OCI-M1 (cell line): ENCODE results near the gene CACNA1C.

ENCODE experiments used
- DNase-seq: peaks from one replicate; lab custom pipeline; 2025; lab: John Stamatoyannopoulos, UW

Gene CACNA1C

DNA sequence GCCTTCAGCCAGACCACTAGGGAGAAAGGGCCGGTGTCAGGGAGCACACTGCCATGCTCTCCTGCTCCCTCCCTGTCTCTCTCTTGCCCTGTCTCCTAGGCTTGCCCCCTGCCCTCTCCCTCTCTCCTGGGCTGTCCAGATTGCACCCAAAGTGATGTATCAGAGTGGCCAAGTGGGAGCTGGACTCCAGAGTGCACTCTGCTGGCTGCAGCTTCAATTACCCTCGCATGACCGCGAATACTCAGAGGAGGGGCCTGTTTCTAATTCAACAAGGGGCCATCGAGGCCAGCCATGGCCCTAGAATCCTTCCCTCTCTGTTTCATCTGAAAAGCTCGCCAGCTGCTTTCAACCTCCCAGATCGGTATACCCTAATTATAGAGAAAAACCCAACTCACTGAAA lies 535.6 kb downstream of the CACNA1C start:
- DNase-seq = no peak

- no peak for DNase-seq
Observed at GRCh38 chr12:2589381-2589780, 536.6 kb downstream of the CACNA1C start.

DNA sequence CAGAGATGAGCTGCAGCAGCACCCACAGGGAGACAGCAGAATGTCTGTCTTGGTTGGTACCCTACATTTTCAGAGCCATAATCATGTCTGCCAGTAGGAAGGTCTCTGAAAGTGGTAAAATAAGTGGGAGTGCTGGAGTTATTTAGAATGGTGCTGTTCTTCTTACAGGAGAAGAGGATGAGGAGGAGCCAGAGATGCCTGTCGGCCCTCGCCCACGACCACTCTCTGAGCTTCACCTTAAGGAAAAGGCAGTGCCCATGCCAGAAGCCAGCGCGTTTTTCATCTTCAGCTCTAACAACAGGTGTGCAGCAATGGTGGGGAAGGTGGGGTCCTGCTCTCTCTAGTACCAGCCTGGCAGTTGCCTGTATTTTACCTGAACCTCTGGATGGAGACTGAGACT lies 540.3 kb downstream of the CACNA1C start:
- no peak for DNase-seq

- no peak for DNase-seq
Observed at GRCh38 chr12:2596441-2596840, 543.7 kb downstream of the CACNA1C start.

GRCh38 chr12:2605301-2605700 lies 552.5 kb downstream of the CACNA1C start:
- DNase-seq = no peak

DNA sequence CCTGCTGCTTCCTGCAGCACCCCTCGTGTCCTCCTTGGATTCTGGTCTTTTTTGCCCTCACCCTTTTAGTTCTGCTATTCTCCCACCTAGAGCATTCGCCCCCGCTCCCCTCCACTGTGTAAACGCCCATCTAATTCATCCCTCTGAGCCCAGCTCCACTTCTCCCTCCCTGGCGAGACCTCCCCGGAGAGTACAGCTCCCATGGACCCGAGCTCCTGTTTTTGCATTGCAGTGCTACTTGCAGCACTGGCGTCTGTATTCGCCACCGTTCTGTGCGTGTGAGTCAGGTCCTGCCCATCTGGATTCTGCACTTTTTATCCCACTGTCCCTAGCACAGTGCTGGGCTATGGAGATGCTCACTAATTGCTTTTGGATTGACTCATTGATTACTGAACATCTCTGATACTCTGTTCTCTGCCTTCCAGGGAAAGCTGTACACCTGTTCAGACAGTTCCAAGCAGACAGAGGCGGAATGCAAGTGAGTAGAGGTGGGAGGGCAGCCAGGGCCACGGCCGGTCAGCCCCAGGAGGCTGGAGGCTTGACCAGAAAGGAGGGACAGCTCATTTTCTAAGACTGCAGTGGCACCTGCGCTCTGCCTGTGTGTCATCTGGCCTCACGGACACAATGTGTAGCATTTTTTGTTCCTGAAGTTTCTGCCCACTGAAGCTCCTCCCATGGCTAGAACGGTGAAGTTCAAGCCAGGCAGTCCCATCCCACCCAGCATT lies 553.6 kb downstream of the CACNA1C start:
- DNase-seq = no peak

GRCh38 chr12:2607881-2608607 lies 555.3 kb downstream of the CACNA1C start:
- no peak for DNase-seq

- no peak for DNase-seq
Observed at GRCh38 chr12:2608608-2608945, 555.8 kb downstream of the CACNA1C start.

DNA sequence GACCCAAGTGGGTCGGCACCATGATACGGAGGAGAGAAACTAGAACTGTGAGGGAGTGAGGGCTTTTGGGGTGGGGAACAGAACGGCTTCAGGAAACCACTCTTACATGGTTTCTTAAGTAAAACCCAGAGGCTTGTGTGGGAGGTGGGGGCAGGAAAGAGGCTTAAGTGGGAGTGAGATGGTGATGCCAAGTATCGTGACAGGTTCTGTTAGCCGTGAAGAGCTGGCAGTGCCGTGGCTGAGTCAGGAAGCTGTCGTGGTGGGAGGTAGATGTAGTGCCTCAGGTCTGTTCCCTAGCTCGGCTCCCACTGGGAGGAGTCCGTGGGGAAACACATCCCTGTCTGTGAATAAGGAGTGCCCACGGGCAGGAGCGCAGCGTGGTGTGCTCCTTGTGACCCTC lies 556.2 kb downstream of the CACNA1C start:
- DNase-seq = no peak

DNA sequence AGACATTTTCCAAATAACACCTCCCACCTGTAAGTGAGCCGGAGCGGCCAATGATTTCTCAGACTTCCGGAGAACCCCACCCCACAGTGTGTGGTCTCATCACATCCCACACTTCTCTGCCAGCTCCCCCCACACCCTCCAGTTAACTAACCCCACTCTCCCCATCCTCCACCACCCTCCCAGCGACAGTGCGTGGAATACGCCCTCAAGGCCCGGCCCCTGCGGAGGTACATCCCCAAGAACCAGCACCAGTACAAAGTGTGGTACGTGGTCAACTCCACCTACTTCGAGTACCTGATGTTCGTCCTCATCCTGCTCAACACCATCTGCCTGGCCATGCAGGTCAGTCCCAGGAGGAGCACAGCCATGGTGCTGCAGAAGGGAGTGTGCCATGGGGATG lies 557.6 kb downstream of the CACNA1C start:
- DNase-seq = no peak

DNA sequence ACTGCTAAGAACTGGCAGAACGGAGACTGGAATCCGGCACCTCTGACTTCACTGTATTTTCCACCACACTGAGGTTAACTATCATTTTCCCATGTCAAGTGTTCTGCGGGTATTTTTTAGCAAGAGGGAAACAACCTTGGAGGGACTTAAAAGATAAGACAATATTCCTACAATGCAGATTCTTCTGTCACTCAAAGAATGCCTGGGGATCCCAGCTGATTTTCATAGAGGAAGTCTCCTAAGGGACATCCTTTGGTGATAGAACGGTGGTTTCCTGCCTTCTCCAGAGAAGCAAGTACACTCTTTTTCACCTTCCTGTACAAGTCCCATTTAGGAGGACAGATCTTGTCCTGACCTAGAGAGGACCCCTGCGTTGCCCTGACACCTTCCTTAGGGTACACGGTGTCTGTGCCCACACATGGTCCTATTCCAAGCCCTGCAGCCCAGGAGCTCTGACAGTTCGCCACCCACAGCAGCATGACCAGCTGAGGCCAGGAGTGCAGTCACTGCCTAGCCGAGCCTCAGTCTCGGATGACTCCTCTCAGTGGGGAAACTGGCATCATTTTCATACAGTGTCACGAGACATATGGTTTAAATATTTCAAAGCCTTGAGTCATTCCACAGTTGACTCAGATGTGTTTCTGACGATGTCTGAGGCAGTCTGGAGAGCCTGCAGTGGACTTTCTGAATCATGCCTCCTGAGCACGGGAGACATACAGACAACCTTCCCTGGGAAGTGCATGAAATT lies 560.7 kb downstream of the CACNA1C start:
- DNase-seq = peak; percentile 4

DNA sequence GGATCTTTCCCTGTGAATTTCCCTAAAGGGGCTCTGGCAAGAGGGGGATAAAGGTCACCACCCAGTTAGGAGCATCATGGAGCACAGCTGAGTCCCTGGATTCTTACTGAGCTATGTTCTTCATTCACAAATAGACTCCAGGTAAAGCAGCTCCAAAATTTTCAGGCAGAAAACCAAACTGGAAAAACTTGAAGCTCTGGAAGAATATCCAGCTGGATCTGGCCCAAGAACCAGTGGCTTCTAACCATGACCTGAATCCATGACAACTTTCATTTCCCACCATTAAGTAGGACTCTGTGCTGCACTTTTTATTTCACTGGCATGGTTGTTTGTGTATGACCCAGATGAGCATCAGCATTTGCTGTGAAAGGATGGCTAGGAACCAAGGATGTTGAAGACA lies 561.6 kb downstream of the CACNA1C start:
- DNase-seq = no peak

DNA sequence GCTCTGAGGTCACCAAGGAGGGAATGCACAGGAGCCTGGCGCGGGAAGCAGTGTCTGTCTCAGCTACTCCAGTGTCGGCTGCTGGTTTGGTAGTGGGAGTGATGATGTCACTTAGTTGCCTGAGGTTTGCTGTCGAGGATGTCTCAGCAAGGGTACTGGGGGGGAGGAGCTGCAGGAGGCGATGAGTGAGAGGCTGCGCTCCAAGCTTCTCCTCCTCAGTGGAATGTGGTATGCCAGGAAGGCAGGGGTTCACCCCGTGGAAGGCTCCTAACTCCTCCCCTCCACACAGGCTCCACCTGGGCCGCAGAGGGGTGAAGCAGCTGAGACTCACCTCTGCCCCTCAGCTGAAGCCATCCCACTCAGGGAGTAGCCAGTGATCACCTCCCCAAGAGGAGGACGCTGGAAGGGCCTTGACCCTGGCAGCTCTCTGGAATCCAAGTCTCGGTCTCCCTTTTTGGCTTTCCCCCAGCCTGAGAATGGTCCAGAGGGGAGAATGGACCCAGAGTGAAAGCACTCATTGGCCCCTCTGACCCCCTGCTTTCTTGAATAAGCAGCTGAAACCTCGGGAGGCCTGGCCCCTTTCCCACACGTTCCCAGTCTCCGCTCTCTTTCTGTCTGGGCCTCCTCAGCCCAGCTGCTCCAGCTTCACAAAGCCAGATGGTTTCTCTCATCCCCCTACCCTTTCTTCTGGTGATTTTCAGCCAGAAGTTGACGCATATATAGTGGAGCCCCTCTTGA lies 563.0 kb downstream of the CACNA1C start:
- DNase-seq = no peak

DNA sequence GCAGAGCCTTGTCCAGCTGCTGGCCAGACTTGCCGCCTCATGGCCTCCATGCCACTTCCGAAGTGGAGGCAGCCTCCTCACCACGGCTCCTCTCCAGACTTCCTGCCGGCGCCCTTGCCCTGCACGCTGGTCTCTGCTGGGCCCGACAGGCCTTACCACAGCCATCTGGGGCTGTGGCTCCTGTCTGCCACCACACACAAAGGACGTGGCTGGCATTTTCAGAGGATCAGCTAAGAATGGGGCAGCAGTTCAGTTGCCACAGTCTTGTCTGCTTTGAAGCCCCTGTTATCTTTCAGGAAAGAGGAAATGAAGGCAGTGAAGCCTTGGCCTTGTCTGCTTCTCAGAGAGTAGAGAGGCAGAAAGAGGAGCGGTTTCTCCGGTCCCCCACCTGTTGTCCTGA lies 564.0 kb downstream of the CACNA1C start:
- DNase-seq = no peak

- no peak for DNase-seq
Observed at GRCh38 chr12:2617365-2617764, 564.6 kb downstream of the CACNA1C start.

DNA sequence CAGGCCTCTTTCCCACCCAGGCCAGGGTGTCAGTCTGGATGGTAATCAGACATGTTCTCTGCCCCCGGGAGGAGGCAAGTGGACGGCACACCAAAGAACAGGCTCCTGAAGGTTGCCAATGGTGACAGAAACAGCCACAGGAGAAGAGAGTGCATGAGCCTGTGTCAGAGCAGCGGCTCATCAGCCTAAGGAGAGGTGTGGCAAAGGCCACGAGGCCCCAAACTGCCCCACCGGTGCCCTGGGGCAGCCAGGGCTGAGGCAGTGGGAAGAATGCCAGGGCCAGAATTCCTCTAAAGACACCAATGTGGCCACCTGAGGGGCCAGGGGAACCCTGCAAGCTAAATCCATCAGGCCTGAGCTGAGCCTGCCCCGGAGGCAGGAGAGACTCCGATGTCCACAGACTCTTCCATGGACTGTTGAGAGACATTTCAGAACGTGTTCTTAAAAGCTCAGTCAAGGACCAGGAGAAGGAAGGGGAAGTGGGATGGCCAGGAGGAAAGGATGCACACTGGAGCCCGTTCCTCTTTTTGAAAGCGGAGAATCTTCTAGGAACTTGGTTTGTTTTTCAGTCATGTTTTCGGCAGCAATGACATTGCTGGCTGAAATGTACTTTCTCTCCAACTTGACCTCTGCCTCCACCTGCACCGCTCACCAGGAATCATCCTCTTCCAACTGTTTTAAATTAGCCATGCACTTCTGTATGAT lies 565.7 kb downstream of the CACNA1C start:
- no peak for DNase-seq

GRCh38 chr12:2619136-2619535 lies 566.3 kb downstream of the CACNA1C start:
- DNase-seq = no peak

DNA sequence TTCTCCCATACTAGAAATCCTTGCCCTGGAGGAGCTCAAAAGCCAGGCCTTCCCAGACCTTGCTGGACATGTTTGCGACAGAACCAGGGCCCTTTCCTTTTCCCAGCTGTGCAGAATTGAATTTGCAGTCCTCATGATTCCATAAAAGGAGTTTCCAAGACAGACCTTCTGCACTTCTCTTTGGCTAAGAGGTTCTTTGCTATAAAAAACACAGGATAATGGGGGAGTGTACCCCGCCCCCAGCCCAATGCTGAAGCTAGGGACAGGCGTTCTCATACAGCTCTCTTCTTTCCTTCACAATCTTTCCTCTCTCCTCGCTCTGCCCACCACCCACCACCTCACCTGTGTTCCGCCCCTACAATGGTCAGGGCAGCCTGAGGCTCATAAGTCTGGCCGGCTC lies 569.7 kb downstream of the CACNA1C start:
- DNase-seq = no peak

DNA sequence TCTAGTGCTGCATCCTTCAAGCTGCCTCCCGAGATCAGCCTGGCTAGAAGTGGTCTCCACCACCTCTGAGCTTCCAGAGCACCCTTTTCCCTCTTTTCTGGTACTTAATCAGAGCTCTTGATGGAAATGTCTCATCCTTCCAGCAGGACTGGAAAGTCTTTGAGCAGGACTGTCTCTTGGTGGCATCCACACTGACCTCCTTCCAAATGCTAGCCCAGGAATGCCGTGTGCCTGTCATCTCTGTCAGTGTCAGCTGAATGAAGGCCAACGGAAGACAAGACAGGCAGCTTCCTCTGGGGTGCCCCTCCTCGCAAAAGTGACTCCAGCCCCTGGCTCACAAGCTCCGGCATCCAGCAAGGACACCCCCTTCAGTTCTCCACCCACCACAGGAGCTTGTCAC lies 570.7 kb downstream of the CACNA1C start:
- no peak for DNase-seq

GRCh38 chr12:2624543-2625288 lies 571.9 kb downstream of the CACNA1C start:
- peak; percentile 49 for DNase-seq

- no peak for DNase-seq
Observed at GRCh38 chr12:2625289-2625612, 572.5 kb downstream of the CACNA1C start.
